Natural killer cell (primary cell): ENCODE data around the gene SLCO6A1. TPM values are rescaled to one million over a fixed set of nuclear protein-coding genes. Genes with fewer than 3 reads are reported as not detected.

Source experiments
- ATAC-seq, 3 donors: fragments of 150-1000 bp in 2 of 3; fragments of 200-7000 bp in 1 of 3; cut with Tn5 transposase; 1 replicate in 1 of 3; 2 replicates in 2 of 3; pipeline ENCODE4 v1.10.0; 2021; ENCODE audit warnings: mild to moderate bottlenecking in 2 of 3, moderate library complexity in 2 of 3
- DNase-seq, 2 donors: peaks; one replicate each; pipeline versions ENCODE4 v3.0.0 to v3.0.0-alpha.2; 2013 to 2021; ENCODE audit warnings: mixed read lengths in 1 of 2
- H3K27ac ChIP-seq: one replicate; pipeline ENCODE4 v1.5.1; 2013; ENCODE audit warnings: mild to moderate bottlenecking, low read length
- H3K27me3 ChIP-seq: one replicate; pipeline ENCODE4 v1.6.1; 2013; ENCODE audit warnings: low read length; ENCODE audit not compliant: control insufficient read depth, insufficient read depth
- H3K36me3 ChIP-seq: one replicate; pipeline ENCODE4 v1.6.1; 2013; ENCODE audit warnings: low read length; ENCODE audit not compliant: control insufficient read depth, insufficient read depth
- H3K4me1 ChIP-seq: one replicate; pipeline ENCODE4 v1.6.1; 2013; ENCODE audit warnings: low read length; ENCODE audit not compliant: control insufficient read depth, insufficient read depth
- H3K4me3 ChIP-seq: one replicate; pipeline ENCODE4 v1.5.1; 2013; ENCODE audit warnings: low read length
- H3K9me3 ChIP-seq: one replicate; pipeline ENCODE4 v1.6.1; 2013; ENCODE audit warnings: low read length; ENCODE audit not compliant: control insufficient read depth, insufficient read depth
- H3K27ac Mint-ChIP-seq, 2 donors: one replicate each; pipeline ENCODE4 v1.8.0; 2022; ENCODE audit warnings: mild to moderate bottlenecking in 2 of 2, mixed read lengths in 2 of 2, moderate library complexity in 1 of 2
- H3K27me3 Mint-ChIP-seq, 2 donors: one replicate each; pipeline ENCODE4 v1.8.0; 2022; ENCODE audit warnings: low read depth in 2 of 2, mixed read lengths in 2 of 2
- H3K36me3 Mint-ChIP-seq: one replicate; pipeline ENCODE4 v1.8.0; 2022; ENCODE audit warnings: mixed read lengths
- H3K4me1 Mint-ChIP-seq, 2 donors: one replicate each; pipeline ENCODE4 v1.8.0; 2022; ENCODE audit warnings: mixed read lengths in 2 of 2
- H3K4me3 Mint-ChIP-seq: one replicate; pipeline ENCODE4 v1.8.0; 2022; ENCODE audit warnings: mild to moderate bottlenecking, moderate library complexity, mixed read lengths
- H3K9me3 Mint-ChIP-seq, 2 donors: one replicate each; pipeline ENCODE4 v1.8.0; 2022; ENCODE audit warnings: mixed read lengths in 2 of 2
- CTCF ChIP-seq: fragments of 200-600 bp; IDR thresholded peaks from one replicate; pipeline ENCODE4 v1.8.0; 2022; ENCODE audit warnings: antibody characterized with exemption
- WGBS: methylation state at CpG from one replicate; pipeline ENCODE4 v1.1.7; 2013; ENCODE audit warnings: missing lambda C conversion rate; ENCODE audit not compliant: insufficient coverage; 5-methylcytosine and 5-hydroxymethylcytosine counted together
- intact Hi-C: fragments of 100-400 bp; cut with micrococcal nuclease; formaldehyde crosslinking; loops from one replicate; pipeline ENCODE4 v1.14.2; 2022
- total RNA-seq, 4 donors: library from RNA; stranded (reverse); fragments of 120-200 nt in 1 of 4; gene quantifications; one replicate each; pipeline versions ENCODE4 v1.2.3 to v1.2.4, GENCODE V29; 2013 to 2022

Gene SLCO6A1
- total RNA-seq, 3 donors from 2014 or later (not counting 1 experiment from before 2014, with no cell fraction given) = not detected

- Histone ChIP-seq H3K27me3 (no peaks in the 10 kb centered on the region), H3K4me3 (no peak overlapping the region), H3K36me3 (no peaks in the 10 kb centered on the region), H3K9me3 (no peaks in the 10 kb centered on the region), H3K27ac (no peak overlapping the region), H3K4me1 (no peaks in the 10 kb centered on the region)
- intact Hi-C loops = no loop called here
- H3K27ac Mint-ChIP-seq = no peak overlapping the region
- no peak overlapping the region for H3K4me3 Mint-ChIP-seq
- TF ChIP-seq CTCF = no peak
- peaks cover 7 to 9% of the 10 kb centered on the region in 2 donors for H3K4me1 Mint-ChIP-seq
- WGBS = 92% methylated on average over 5 of the region's 5 CpGs
- no peaks in the 10 kb centered on the region for H3K36me3 Mint-ChIP-seq
- H3K9me3 Mint-ChIP-seq = no peaks in the 10 kb centered on the region
- no peak for DNase-seq
- no peak for ATAC-seq
- H3K27me3 Mint-ChIP-seq = peaks cover 0 to 6% of the 10 kb centered on the region in 2 donors
Observed at GRCh38 chr5:102450313-102450990, 48.3 kb downstream of the SLCO6A1 start.

- H3K27ac ChIP-seq = no peak overlapping the region
- no peak overlapping the region for H3K4me3 ChIP-seq
- no peaks in the 10 kb centered on the region for H3K27me3 ChIP-seq
- H3K4me1 Mint-ChIP-seq = no peaks in the 10 kb centered on the region
- H3K9me3 ChIP-seq = no peaks in the 10 kb centered on the region
- no peak for TF ChIP-seq CTCF
- no peaks in the 10 kb centered on the region for H3K36me3 ChIP-seq
- H3K4me1 ChIP-seq = no peaks in the 10 kb centered on the region
- no peak for ATAC-seq
- H3K36me3 Mint-ChIP-seq = peaks cover 7% of the 10 kb centered on the region
- H3K9me3 Mint-ChIP-seq = peaks cover 2 to 3% of the 10 kb centered on the region in 2 donors
- 97% methylated on average over 2 of the region's 2 CpGs for WGBS
- H3K27ac Mint-ChIP-seq = no peak overlapping the region
- intact Hi-C loops = no loop called here
- DNase-seq = no peak
- no peak overlapping the region for H3K4me3 Mint-ChIP-seq
- H3K27me3 Mint-ChIP-seq = peaks cover 16 to 44% of the 10 kb centered on the region in 2 donors
Observed at GRCh38 chr5:102433473-102433872, 65.3 kb downstream of the SLCO6A1 start.

GRCh38 chr5:102421647-102422046, 77.2 kb downstream of the SLCO6A1 start:
- H3K4me1 Mint-ChIP-seq = no peaks in the 10 kb centered on the region
- ATAC-seq = no peak
- no peak for DNase-seq
- WGBS = 83% methylated on average over 3 of the region's 3 CpGs
- H3K4me3 Mint-ChIP-seq = no peak overlapping the region
- no peak overlapping the region for H3K27ac Mint-ChIP-seq
- Histone ChIP-seq H3K4me1 (no peaks in the 10 kb centered on the region), H3K4me3 (no peak overlapping the region), H3K36me3 (no peaks in the 10 kb centered on the region), H3K27ac (no peak overlapping the region), H3K27me3 (no peaks in the 10 kb centered on the region), H3K9me3 (no peaks in the 10 kb centered on the region)
- peaks cover 10% of the 10 kb centered on the region for H3K36me3 Mint-ChIP-seq
- peaks cover 9 to 17% of the 10 kb centered on the region in 2 donors for H3K27me3 Mint-ChIP-seq
- TF ChIP-seq CTCF = no peak
- peaks cover 7 to 9% of the 10 kb centered on the region in 2 donors for H3K9me3 Mint-ChIP-seq
- intact Hi-C loops = no loop called here

GRCh38 chr5:102418531-102418930, 80.3 kb downstream of the SLCO6A1 start:
- H3K4me1 Mint-ChIP-seq = no peaks in the 10 kb centered on the region
- intact Hi-C loops = no loop called here
- no peak for TF ChIP-seq CTCF
- no peak overlapping the region for H3K4me3 Mint-ChIP-seq
- 96% methylated on average over 1 of the region's 1 CpG for WGBS
- no peak overlapping the region for H3K27ac ChIP-seq
- DNase-seq (no peak), ATAC-seq (no peak)
- H3K36me3 Mint-ChIP-seq = peaks cover 1% of the 10 kb centered on the region
- H3K36me3 ChIP-seq = no peaks in the 10 kb centered on the region
- no peaks in the 10 kb centered on the region for H3K9me3 ChIP-seq
- H3K27me3 ChIP-seq = no peaks in the 10 kb centered on the region
- no peaks in the 10 kb centered on the region for H3K4me1 ChIP-seq
- H3K4me3 ChIP-seq = no peak overlapping the region
- H3K27ac Mint-ChIP-seq = no peak overlapping the region
- peaks cover 1 to 11% of the 10 kb centered on the region in 2 donors for H3K27me3 Mint-ChIP-seq
- peaks cover 2 to 3% of the 10 kb centered on the region in 2 donors for H3K9me3 Mint-ChIP-seq
